ENCODE data around the gene ELOVL5.

Gene ELOVL5

GRCh38 chr6:53340536-53340935 is 8.2 kb downstream of the ELOVL5 start:
- no peak for TF ChIP-seq CTCF (conservative IDR thresholded peaks at IDR 0.05; ENCODE audit: low read depth)
- no peak for DNase-seq (ENCODE audit: low spot score)
- ChIA-PET CTCF (interaction anchor here (1.2 kb wide), 1 partner anchor 12 kb away, joined by 4 read pairs; no protein-coding TSS in a partner anchor), POLR2A (ENCODE audit: low non-redundant PET) (no interaction called here)
- H3K27ac ChIP-seq = no peak overlapping the region

- ChIA-PET POLR2A (ENCODE audit: low non-redundant PET) (no interaction called here), CTCF (no interaction called here)
- no peak overlapping the region for H3K27ac ChIP-seq
- no peak for DNase-seq (ENCODE audit: low spot score)
- TF ChIP-seq CTCF (conservative IDR thresholded peaks at IDR 0.05; ENCODE audit: low read depth) = no peak
These were observed 9.3 kb downstream of the ELOVL5 start for GRCh38 chr6:53339424-53339823.

GRCh38 chr6:53338304-53338703 is 10.4 kb downstream of the ELOVL5 start:
- no peak for TF ChIP-seq CTCF (conservative IDR thresholded peaks at IDR 0.05; ENCODE audit: low read depth)
- no peak for DNase-seq (ENCODE audit: low spot score)
- POLR2A ChIA-PET (ENCODE audit: low non-redundant PET) = no interaction called here
- CTCF ChIA-PET = no interaction called here
- no peak overlapping the region for H3K27ac ChIP-seq

- POLR2A ChIA-PET (ENCODE audit: low non-redundant PET) = no interaction called here
- no peak overlapping the region for H3K27ac ChIP-seq
- no peak for DNase-seq (ENCODE audit: low spot score)
- CTCF ChIA-PET = no interaction called here
- TF ChIP-seq CTCF (conservative IDR thresholded peaks at IDR 0.05; ENCODE audit: low read depth) = no peak
These were observed 12.7 kb downstream of the ELOVL5 start for GRCh38 chr6:53336070-53336469.

- DNase-seq (ENCODE audit: low spot score) = no peak
- H3K27ac ChIP-seq = no peak overlapping the region
- ChIA-PET POLR2A (ENCODE audit: low non-redundant PET) (no interaction called here), CTCF (no interaction called here)
- no peak for TF ChIP-seq CTCF (conservative IDR thresholded peaks at IDR 0.05; ENCODE audit: low read depth)
These were observed 13.3 kb downstream of the ELOVL5 start for GRCh38 chr6:53335224-53335994.

GRCh38 chr6:53333439-53334408 is 15.0 kb downstream of the ELOVL5 start:
- POLR2A ChIA-PET (ENCODE audit: low non-redundant PET) = no interaction called here
- no peak for TF ChIP-seq CTCF (conservative IDR thresholded peaks at IDR 0.05; ENCODE audit: low read depth)
- no peak for DNase-seq (ENCODE audit: low spot score)
- CTCF ChIA-PET = no interaction called here
- no peak overlapping the region for H3K27ac ChIP-seq

Data from RWPE1 (cell line).